Spleen (tissue), 11 donors: ENCODE measurements around the gene TMEM94. TPM values are rescaled to one million over a fixed set of nuclear protein-coding genes. Genes with fewer than 3 reads are reported as not detected.
"Not testable (repeated sequence)": the region's sequence is repeated elsewhere in the genome, so short reads cannot be mapped to it uniquely, and the experiment has no call there.

Experiments used
- DNase-seq: peaks from one replicate; pipeline ENCODE4 v3.0.0-alpha.2; 2020
- H3K27ac ChIP-seq, 8 donors: fragments of 200-600 bp; sonication (generic) in 7 of 8; 1 replicate in 4 of 8; 2 replicates in 4 of 8; pipeline versions ENCODE4 v1.5.0 to v1.8.0; 2016 to 2021; ENCODE audit warnings: inconsistent platforms in 4 of 8, mild to moderate bottlenecking in 4 of 8, moderate library complexity in 1 of 8
- H3K27me3 ChIP-seq, 7 donors: fragments of 200-600 bp; sonication (generic) in 6 of 7; replicated peaks in 1 of 7; 1 replicate in 4 of 7; 2 replicates in 3 of 7; pipeline versions ENCODE4 v1.5.0 to v1.8.0; 2016 to 2021; ENCODE audit warnings: inconsistent platforms in 3 of 7, mild to moderate bottlenecking in 1 of 7
- H3K36me3 ChIP-seq, 6 donors: fragments of 200-600 bp; sonication (generic) in 5 of 6; 1 replicate in 4 of 6; 2 replicates in 2 of 6; pipeline versions ENCODE4 v1.5.0 to v1.8.0; 2016 to 2021; ENCODE audit warnings: inconsistent platforms in 2 of 6
- H3K4me1 ChIP-seq, 6 donors: fragments of 200-600 bp; sonication (generic) in 5 of 6; 1 replicate in 3 of 6; 2 replicates in 3 of 6; pipeline versions ENCODE4 v1.5.0 to v1.8.0; 2016 to 2021; ENCODE audit warnings: inconsistent platforms in 3 of 6
- H3K4me3 ChIP-seq, 8 donors: fragments of 200-600 bp; sonication (generic) in 7 of 8; 1 replicate in 4 of 8; 2 replicates in 4 of 8; pipeline versions ENCODE4 v1.5.0 to v1.8.0; 2016 to 2021; ENCODE audit warnings: inconsistent platforms in 4 of 8, mild to moderate bottlenecking in 4 of 8, moderate library complexity in 2 of 8
- H3K9me3 ChIP-seq, 8 donors: fragments of 200-600 bp; sonication (generic) in 7 of 8; 1 replicate in 4 of 8; 2 replicates in 4 of 8; pipeline versions ENCODE4 v1.5.0 to v1.8.0; 2016 to 2021; ENCODE audit warnings: inconsistent platforms in 4 of 8
- CTCF ChIP-seq, 11 experiments: fragments of 200-600 bp in 7 of 11; fragments of 450-650 bp in 4 of 11; sonication (generic) in 4 of 11; IDR thresholded peaks in 8 of 11; conservative IDR thresholded peaks in 3 of 11; 1 replicate in 7 of 11; 2 replicates in 4 of 11; pipeline versions ENCODE4 v1.4.0 to v1.8.0; 2016 to 2021; ENCODE audit warnings: antibody characterized with exemption in 11 of 11, inconsistent platforms in 4 of 11, mild to moderate bottlenecking in 1 of 11
- POLR2A ChIP-seq, 3 donors: fragments of 450-650 bp; IDR thresholded peaks; one replicate each; pipeline ENCODE4 v1.5.1; 2017; ENCODE audit warnings: antibody characterized with exemption in 3 of 3, mild to moderate bottlenecking in 1 of 3
- POLR2AphosphoS5 ChIP-seq, 3 donors: sonication (generic); formaldehyde crosslinking; IDR thresholded peaks; one replicate each; pipeline ENCODE4 v1.5.1; 2017; ENCODE audit warnings: antibody characterized with exemption in 3 of 3
- WGBS, 5 donors: extraction: QIAGEN DNeasy Blood & Tissue Kit in 3 of 5; methylation state at CpG; one replicate each; pipeline versions ENCODE4 v1.1.5 to v1.1.7; 2013 to 2018; 5-methylcytosine and 5-hydroxymethylcytosine counted together
- intact Hi-C: fragments of 100-400 bp; cut with DNase I; formaldehyde crosslinking; loops from one replicate; pipeline ENCODE4 v1.15.0; 2023; ENCODE audit warnings: low total_unique reads
- polyA plus RNA-seq, 3 donors: library from polyadenylated mRNA; stranded (reverse); fragments of 200-250 nt; gene quantifications; one replicate each; pipeline ENCODE4 v1.2.1, GENCODE V29; 2013
- total RNA-seq, 7 donors: library from RNA; depleted of rRNA in 3 of 7; stranded (reverse); fragments of >200 nt in 3 of 7; fragmentation: NEBNext Ultra II Directional in 4 of 7; extraction: Animal tissue kit (Norgen Biotek cat#: 25700) in 4 of 7; gene quantifications; one replicate each; pipeline versions ENCODE4 v1.1.0 to v1.2.1, GENCODE V29; 2016 to 2021
- donor health status: healthy with polysubstance abuse.
- donor health status: DM: no; HTN: no; CAD: no; lungs with moderate emphysema.
- donor health status: DM: no; HTN: no; CAD: no.
- donor health status: Bipolar disorder and iron deficiency.
- donor health status: healthy.
- donor health status: DM: no; HTN: no; CAD: no.
- donor health status: DM: yes; HTN: yes; CAD: no.

The TMEM94 gene
- total and polyA plus RNA-seq, 10 donors: 24.8 to 101 (median 85.9) TPM

GRCh38 chr17:75430159-75430974 is 26.1 kb upstream of the TMEM94 start:
- intact Hi-C loops: no loop called here
- H3K36me3 ChIP-seq: no peaks in the 10 kb centered on the region
- peaks cover 0 to 8% (median 0%) of the 10 kb centered on the region in 7 donors for H3K27me3 ChIP-seq
- no peak overlapping the region for H3K4me3 ChIP-seq
- WGBS, 5 donors: 71 to 86% (median 79%) methylated on average over 11 of the region's 11 CpGs
- no peak for DNase-seq
- H3K9me3 ChIP-seq: no peaks in the 10 kb centered on the region
- H3K4me1 ChIP-seq: peaks cover 5 to 27% (median 14%) of the 10 kb centered on the region in 6 donors
- H3K27ac ChIP-seq: no peak overlapping the region
- TF ChIP-seq POLR2A (IDR thresholded peaks at IDR 0.05): no peak

- Histone ChIP-seq H3K27ac (no peak overlapping the region), H3K36me3 (no peaks in the 10 kb centered on the region), H3K4me1 (peaks cover 0 to 8% (median 0%) of the 10 kb centered on the region in 6 donors), H3K4me3 (no peak overlapping the region), H3K27me3 (peaks cover 0 to 8% (median 0%) of the 10 kb centered on the region in 7 donors), H3K9me3 (no peaks in the 10 kb centered on the region)
- WGBS, 5 donors: 83 to 90% (median 86%) methylated on average over 6 of the region's 6 CpGs
- no peak for DNase-seq
- intact Hi-C loops: no loop called here
- no peak for TF ChIP-seq POLR2A (IDR thresholded peaks at IDR 0.05)
- no peak for TF ChIP-seq POLR2AphosphoS5 (IDR thresholded peaks at IDR 0.05)
- TF ChIP-seq CTCF (IDR thresholded peaks at IDR 0.05 in 8 of 11, conservative IDR thresholded peaks at IDR 0.05 in 3 of 11): no peak
These were observed 23.1 kb upstream of the TMEM94 start for GRCh38 chr17:75433218-75433783.

DNA sequence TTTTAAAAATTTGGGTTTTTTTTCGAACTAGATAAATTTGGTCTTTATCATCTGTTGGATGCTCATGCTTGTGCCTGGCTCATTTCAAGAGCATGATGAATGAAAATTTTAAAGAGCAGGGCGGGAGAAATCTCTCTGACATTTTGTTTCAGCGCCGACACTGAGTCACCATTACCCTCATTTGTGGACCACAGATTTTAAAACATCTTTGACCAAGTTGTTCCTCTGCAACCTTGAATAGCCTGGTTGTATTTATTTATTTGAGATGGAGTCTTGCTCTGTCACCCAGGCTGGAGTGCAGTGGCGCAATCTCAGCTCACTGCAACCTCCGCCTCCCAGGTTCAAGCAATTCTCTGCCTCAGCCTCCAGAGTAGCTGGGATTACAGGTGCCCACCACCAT is 22.0 kb upstream of the TMEM94 start:
- 88 to 98% (median 94%) methylated on average over 6 of the region's 6 CpGs for WGBS, 5 donors
- H3K9me3 ChIP-seq, intact Hi-C loops, H3K27ac ChIP-seq, DNase-seq, H3K36me3 ChIP-seq, H3K27me3 ChIP-seq, H3K4me1 ChIP-seq, H3K4me3 ChIP-seq: not testable (repeated sequence)

DNA sequence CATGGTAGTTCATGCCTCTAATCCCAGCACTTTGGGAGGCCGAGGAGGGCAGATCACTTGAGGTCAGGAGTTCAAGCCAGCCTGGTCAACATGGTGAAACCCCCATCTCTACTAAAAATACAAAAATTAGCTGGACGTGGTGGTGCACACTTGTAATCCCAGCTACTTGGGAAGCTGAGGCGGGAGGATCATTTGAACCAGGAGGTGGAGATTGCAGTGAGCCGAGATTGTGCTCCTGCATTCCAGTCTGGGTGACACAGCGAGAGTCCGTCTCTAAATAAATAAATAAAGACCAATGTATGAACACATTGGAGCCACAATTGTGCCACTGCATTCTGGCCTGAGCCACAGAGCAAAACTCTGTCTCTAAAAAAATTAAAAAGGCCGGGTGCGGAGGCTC is 19.0 kb upstream of the TMEM94 start:
- peaks cover 0 to 24% (median 10%) of the 10 kb centered on the region in 6 donors for H3K4me1 ChIP-seq
- H3K27me3 ChIP-seq, intact Hi-C loops, H3K36me3 ChIP-seq, H3K27ac ChIP-seq, DNase-seq, H3K4me3 ChIP-seq, H3K9me3 ChIP-seq: not testable (repeated sequence)
- 87 to 95% (median 94%) methylated on average over 8 of the region's 8 CpGs for WGBS, 5 donors

GRCh38 chr17:75439287-75439686 is 17.1 kb upstream of the TMEM94 start:
- no peak overlapping the region for H3K27ac ChIP-seq
- no peaks in the 10 kb centered on the region for H3K9me3 ChIP-seq
- peaks cover 0 to 37% (median 12%) of the 10 kb centered on the region in 6 donors for H3K4me1 ChIP-seq
- WGBS, 5 donors: 92 to 97% (median 96%) methylated on average over 2 of the region's 2 CpGs
- no peaks in the 10 kb centered on the region for H3K36me3 ChIP-seq
- DNase-seq: no peak
- no peak for TF ChIP-seq CTCF (IDR thresholded peaks at IDR 0.05 in 8 of 11, conservative IDR thresholded peaks at IDR 0.05 in 3 of 11)
- TF ChIP-seq POLR2AphosphoS5 (IDR thresholded peaks at IDR 0.05): no peak
- TF ChIP-seq POLR2A (IDR thresholded peaks at IDR 0.05): no peak
- intact Hi-C loops: no loop called here
- no peak overlapping the region for H3K4me3 ChIP-seq
- peaks cover 0 to 6% (median 0%) of the 10 kb centered on the region in 7 donors for H3K27me3 ChIP-seq
